WTC11 (cell line): ENCODE data around the gene NRXN3. TPM values are rescaled to one million over a fixed set of nuclear protein-coding genes. Genes with fewer than 3 reads are reported as not detected.

Experiments used
- ATAC-seq: fragments of 200-7000 bp; cut with Tn5 transposase; 2 replicates; pipeline ENCODE4 v1.10.0; 2021; ENCODE audit warnings: mild to moderate bottlenecking, moderate library complexity
- CTCF ChIA-PET: fragments of 300-600 bp; sonication (Branson Sonifier 250); formaldehyde crosslinking; loops from one replicate; lab custom pipeline; 2021; ENCODE audit warnings: antibody characterized with exemption; lab: Charles Lee
- POLR2A ChIA-PET: fragments of 350-600 bp; sonication (Branson Sonifier 250); formaldehyde crosslinking; loops from one replicate; lab custom pipeline; 2021; ENCODE audit warnings: antibody characterized with exemption; lab: Charles Lee
- DNase-seq: peaks from one replicate; pipeline ENCODE4 v3.0.0; 2021; ENCODE audit warnings: low spot score
- H3K27ac Mint-ChIP-seq: 2 replicates; pipeline ENCODE4 v1.8.0; 2021; ENCODE audit warnings: mixed read lengths
- H3K27me3 Mint-ChIP-seq: 2 replicates; pipeline ENCODE4 v1.8.0; 2021; ENCODE audit warnings: low read depth, mild to moderate bottlenecking, moderate library complexity, mixed read lengths
- H3K36me3 Mint-ChIP-seq: 2 replicates; pipeline ENCODE4 v1.8.0; 2021; ENCODE audit warnings: mixed read lengths
- H3K4me1 Mint-ChIP-seq: 2 replicates; pipeline ENCODE4 v1.8.0; 2022; ENCODE audit warnings: mixed read lengths
- H3K4me3 Mint-ChIP-seq: 2 replicates; pipeline ENCODE4 v1.8.0; 2021; ENCODE audit warnings: mild to moderate bottlenecking, moderate library complexity, mixed read lengths
- H3K9me3 Mint-ChIP-seq: 2 replicates; pipeline ENCODE4 v1.8.0; 2021; ENCODE audit warnings: mixed read lengths
- E2F1 ChIP-seq: sonication (generic); formaldehyde crosslinking; IDR thresholded peaks from 2 replicates; pipeline ENCODE4 v1.8.0; 2022; ENCODE audit warnings: mild to moderate bottlenecking, missing genetic modification reagents
- E2F4 ChIP-seq: sonication (generic); formaldehyde crosslinking; IDR thresholded peaks from 2 replicates; pipeline ENCODE4 v1.8.1; 2022; ENCODE audit warnings: low read depth, mild to moderate bottlenecking, moderate library complexity, missing genetic modification reagents, borderline replicate concordance
- FOXK1 ChIP-seq: sonication (generic); formaldehyde crosslinking; IDR thresholded peaks from 2 replicates; pipeline ENCODE4 v1.8.0; 2022; ENCODE audit warnings: mild to moderate bottlenecking, moderate library complexity, missing genetic modification reagents
- GABPB1 ChIP-seq: sonication (generic); formaldehyde crosslinking; IDR thresholded peaks from 2 replicates; pipeline ENCODE4 v1.8.1; 2023; ENCODE audit warnings: mild to moderate bottlenecking, missing genetic modification reagents
- GRHL2 ChIP-seq: fragments of 250-450 bp; sonication (Bioruptor Pico); IDR thresholded peaks from 2 replicates; pipeline ENCODE4 v1.8.0; 2022; ENCODE audit warnings: mild to moderate bottlenecking, moderate library complexity; ENCODE audit not compliant: insufficient replicate concordance, severe bottlenecking
- GTF2I ChIP-seq: fragments of 250-450 bp; sonication (Bioruptor Pico); conservative IDR thresholded peaks from 2 replicates; pipeline ENCODE4 v1.4.0; 2021; ENCODE audit warnings: mild to moderate bottlenecking
- HMGXB4 ChIP-seq: sonication (generic); formaldehyde crosslinking; IDR thresholded peaks from 2 replicates; pipeline ENCODE4 v1.8.1; 2023; ENCODE audit warnings: mild to moderate bottlenecking, moderate library complexity, missing genetic modification reagents
- SP1 ChIP-seq: sonication (generic); formaldehyde crosslinking; conservative IDR thresholded peaks from 2 replicates; pipeline ENCODE4 v1.8.1; 2022; ENCODE audit warnings: missing genetic modification reagents
- USF1 ChIP-seq: sonication (generic); formaldehyde crosslinking; IDR thresholded peaks from 2 replicates; pipeline ENCODE4 v1.8.0; 2022; ENCODE audit warnings: mild to moderate bottlenecking, missing genetic modification reagents
- ZNF138 ChIP-seq: sonication (generic); formaldehyde crosslinking; conservative IDR thresholded peaks from 2 replicates; pipeline ENCODE4 v1.8.1; 2022; ENCODE audit warnings: mild to moderate bottlenecking, moderate library complexity, missing genetic modification reagents
- ZNF263 ChIP-seq: sonication (generic); formaldehyde crosslinking; IDR thresholded peaks from 2 replicates; pipeline ENCODE4 v1.8.1; 2022; ENCODE audit warnings: low read depth, mild to moderate bottlenecking, moderate library complexity, missing genetic modification reagents
- total RNA-seq: library from RNA; stranded (reverse); gene quantifications from 3 replicates; pipeline ENCODE4 v1.2.3, GENCODE V29; 2021
- TF ChIP-seq, protein P1 (sequence below): fragments of 200-600 bp; IDR thresholded peaks from 2 replicates; pipeline ENCODE4 v1.8.0; 2022; ENCODE audit warnings: antibody characterized with exemption
- TF ChIP-seq, protein P2 (sequence below): fragments of 250-450 bp; sonication (Bioruptor Pico); IDR thresholded peaks from 2 replicates; pipeline ENCODE4 v2.1.2; 2022; ENCODE audit warnings: mild to moderate bottlenecking, moderate library complexity
- TF ChIP-seq, protein P3 (sequence below): sonication (generic); formaldehyde crosslinking; IDR thresholded peaks from 2 replicates; pipeline ENCODE4 v1.8.1; 2023; ENCODE audit warnings: mild to moderate bottlenecking, missing genetic modification reagents, borderline replicate concordance

The NRXN3 gene
- total RNA-seq, 1 experiment from 2014 or later: 3.0 TPM

GRCh38 chr14:79614448-79614847 lies 1444.3 kb downstream of the NRXN3 start:
- no peak overlapping the region for H3K27ac Mint-ChIP-seq
- CTCF ChIA-PET: no interaction called here
- POLR2A ChIA-PET: no interaction called here
- TF ChIP-seq GABPB1 (CRISPR knock-in tag) (no peak), SP1 (CRISPR knock-in tag) (no peak), E2F1 (CRISPR knock-in tag) (no peak), USF1 (CRISPR knock-in tag) (no peak), HMGXB4 (CRISPR knock-in tag) (no peak), FOXK1 (CRISPR knock-in tag) (no peak), GRHL2 (no peak), ZNF263 (no peak), GTF2I (no peak)
- TF ChIP-seq, protein P1, sequence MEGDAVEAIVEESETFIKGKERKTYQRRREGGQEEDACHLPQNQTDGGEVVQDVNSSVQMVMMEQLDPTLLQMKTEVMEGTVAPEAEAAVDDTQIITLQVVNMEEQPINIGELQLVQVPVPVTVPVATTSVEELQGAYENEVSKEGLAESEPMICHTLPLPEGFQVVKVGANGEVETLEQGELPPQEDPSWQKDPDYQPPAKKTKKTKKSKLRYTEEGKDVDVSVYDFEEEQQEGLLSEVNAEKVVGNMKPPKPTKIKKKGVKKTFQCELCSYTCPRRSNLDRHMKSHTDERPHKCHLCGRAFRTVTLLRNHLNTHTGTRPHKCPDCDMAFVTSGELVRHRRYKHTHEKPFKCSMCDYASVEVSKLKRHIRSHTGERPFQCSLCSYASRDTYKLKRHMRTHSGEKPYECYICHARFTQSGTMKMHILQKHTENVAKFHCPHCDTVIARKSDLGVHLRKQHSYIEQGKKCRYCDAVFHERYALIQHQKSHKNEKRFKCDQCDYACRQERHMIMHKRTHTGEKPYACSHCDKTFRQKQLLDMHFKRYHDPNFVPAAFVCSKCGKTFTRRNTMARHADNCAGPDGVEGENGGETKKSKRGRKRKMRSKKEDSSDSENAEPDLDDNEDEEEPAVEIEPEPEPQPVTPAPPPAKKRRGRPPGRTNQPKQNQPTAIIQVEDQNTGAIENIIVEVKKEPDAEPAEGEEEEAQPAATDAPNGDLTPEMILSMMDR: no peak
- no peaks in the 10 kb centered on the region; the same call in 1 of the 2 replicates for H3K27me3 Mint-ChIP-seq
- no peaks in the 10 kb centered on the region for H3K36me3 Mint-ChIP-seq
- no peak for DNase-seq
- ATAC-seq: no peak
- H3K4me1 Mint-ChIP-seq: peaks cover 5% of the 10 kb centered on the region
- H3K4me3 Mint-ChIP-seq: no peak overlapping the region
- peaks cover 33% of the 10 kb centered on the region for H3K9me3 Mint-ChIP-seq

- ChIA-PET POLR2A (no interaction called here), CTCF (no interaction called here)
- Mint-ChIP-seq H3K4me3 (no peak overlapping the region), H3K36me3 (peaks cover 2% of the 10 kb centered on the region)
- no peak for ATAC-seq
- TF ChIP-seq, protein P2, sequence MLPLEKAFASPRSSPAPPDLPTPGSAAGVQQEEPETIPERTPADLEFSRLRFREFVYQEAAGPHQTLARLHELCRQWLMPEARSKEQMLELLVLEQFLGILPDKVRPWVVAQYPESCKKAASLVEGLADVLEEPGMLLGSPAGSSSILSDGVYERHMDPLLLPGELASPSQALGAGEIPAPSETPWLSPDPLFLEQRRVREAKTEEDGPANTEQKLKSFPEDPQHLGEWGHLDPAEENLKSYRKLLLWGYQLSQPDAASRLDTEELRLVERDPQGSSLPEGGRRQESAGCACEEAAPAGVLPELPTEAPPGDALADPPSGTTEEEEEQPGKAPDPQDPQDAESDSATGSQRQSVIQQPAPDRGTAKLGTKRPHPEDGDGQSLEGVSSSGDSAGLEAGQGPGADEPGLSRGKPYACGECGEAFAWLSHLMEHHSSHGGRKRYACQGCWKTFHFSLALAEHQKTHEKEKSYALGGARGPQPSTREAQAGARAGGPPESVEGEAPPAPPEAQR: no peak
- TF ChIP-seq ZNF138: no peak
- TF ChIP-seq, all 79 proteins: peak for 0
- DNase-seq: no peak
- H3K9me3 Mint-ChIP-seq: peaks cover 34% of the 10 kb centered on the region
- peaks cover 4% of the 10 kb centered on the region; the same call in 1 of the 2 replicates for H3K4me1 Mint-ChIP-seq
- no peaks in the 10 kb centered on the region for H3K27me3 Mint-ChIP-seq
- H3K27ac Mint-ChIP-seq: no peak overlapping the region
Measured at GRCh38 chr14:79627058-79627457, 1456.9 kb downstream of the NRXN3 start.

DNA sequence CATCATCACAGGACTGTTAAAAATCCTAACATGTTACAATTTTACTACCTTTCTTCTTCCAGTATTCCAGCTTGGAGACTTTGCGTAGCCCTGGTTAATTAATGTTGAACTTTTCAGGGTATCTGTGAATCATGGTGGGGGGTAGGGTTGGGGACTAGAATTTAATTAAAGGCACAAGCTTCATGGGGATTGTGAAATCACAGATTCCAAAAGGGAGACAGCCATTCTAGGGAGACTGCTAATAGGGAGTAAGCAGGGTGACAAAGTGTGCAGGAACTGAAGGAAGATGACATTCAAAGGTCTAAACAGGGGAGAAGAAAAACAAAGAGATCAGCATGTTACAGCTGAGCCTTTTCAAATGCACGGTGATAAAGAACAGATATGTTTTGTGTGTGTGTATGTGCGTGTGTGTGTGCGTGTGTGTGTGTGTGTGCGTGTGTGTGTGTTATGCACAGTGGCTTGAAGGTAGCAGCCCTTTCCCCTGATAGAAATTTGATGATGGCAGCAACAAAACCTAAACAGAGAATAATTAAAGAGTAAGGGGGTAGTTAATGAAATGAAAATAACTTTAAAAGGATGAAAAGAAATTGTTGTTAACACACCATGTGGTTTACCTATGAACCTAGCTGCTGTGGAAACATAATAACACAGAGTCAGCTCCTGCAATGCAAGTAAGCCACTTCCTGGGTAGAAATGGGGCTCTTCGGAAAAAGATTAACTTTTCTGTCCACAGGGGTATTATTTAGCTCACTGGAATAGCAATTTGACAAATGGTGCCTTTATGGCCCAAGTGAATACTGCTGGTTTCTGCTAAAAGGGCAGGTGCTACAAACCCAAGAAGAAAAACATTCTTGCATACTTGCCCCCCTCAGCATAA lies 1459.5 kb downstream of the NRXN3 start:
- POLR2A ChIA-PET: no interaction called here
- Mint-ChIP-seq H3K36me3 (peaks cover 7% of the 10 kb centered on the region), H3K27me3 (no peaks in the 10 kb centered on the region), H3K9me3 (peaks cover 41% of the 10 kb centered on the region), H3K4me1 (peaks cover 4% of the 10 kb centered on the region; the same call in 1 of the 2 replicates), H3K4me3 (no peak overlapping the region), H3K27ac (no peak overlapping the region)
- CTCF ChIA-PET: interaction anchor here (1.5 kb wide), 1 partner anchor 696 kb away, joined by 4 read pairs; no protein-coding TSS in a partner anchor
- ATAC-seq: no peak
- DNase-seq: no peak
- TF ChIP-seq, protein P3, sequence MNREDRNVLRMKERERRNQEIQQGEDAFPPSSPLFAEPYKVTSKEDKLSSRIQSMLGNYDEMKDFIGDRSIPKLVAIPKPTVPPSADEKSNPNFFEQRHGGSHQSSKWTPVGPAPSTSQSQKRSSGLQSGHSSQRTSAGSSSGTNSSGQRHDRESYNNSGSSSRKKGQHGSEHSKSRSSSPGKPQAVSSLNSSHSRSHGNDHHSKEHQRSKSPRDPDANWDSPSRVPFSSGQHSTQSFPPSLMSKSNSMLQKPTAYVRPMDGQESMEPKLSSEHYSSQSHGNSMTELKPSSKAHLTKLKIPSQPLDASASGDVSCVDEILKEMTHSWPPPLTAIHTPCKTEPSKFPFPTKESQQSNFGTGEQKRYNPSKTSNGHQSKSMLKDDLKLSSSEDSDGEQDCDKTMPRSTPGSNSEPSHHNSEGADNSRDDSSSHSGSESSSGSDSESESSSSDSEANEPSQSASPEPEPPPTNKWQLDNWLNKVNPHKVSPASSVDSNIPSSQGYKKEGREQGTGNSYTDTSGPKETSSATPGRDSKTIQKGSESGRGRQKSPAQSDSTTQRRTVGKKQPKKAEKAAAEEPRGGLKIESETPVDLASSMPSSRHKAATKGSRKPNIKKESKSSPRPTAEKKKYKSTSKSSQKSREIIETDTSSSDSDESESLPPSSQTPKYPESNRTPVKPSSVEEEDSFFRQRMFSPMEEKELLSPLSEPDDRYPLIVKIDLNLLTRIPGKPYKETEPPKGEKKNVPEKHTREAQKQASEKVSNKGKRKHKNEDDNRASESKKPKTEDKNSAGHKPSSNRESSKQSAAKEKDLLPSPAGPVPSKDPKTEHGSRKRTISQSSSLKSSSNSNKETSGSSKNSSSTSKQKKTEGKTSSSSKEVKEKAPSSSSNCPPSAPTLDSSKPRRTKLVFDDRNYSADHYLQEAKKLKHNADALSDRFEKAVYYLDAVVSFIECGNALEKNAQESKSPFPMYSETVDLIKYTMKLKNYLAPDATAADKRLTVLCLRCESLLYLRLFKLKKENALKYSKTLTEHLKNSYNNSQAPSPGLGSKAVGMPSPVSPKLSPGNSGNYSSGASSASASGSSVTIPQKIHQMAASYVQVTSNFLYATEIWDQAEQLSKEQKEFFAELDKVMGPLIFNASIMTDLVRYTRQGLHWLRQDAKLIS (CRISPR knock-in tag): no peak
- TF ChIP-seq E2F4 (CRISPR knock-in tag): no peak
